IPS DF 6.9 (cell line): Measurements from ENCODE around the gene KCNQ1.

ENCODE experiments used
- DNase-seq: peaks from one replicate; pipeline ENCODE4 v3.0.0-alpha.2; 2013; ENCODE audit warnings: low read depth, low spot score
- H3K27ac ChIP-seq: one replicate; pipeline ENCODE4 v1.5.1; 2013; ENCODE audit warnings: low read length, control low read depth
- H3K27me3 ChIP-seq: 2 replicates; pipeline ENCODE4 v1.6.1; 2013; ENCODE audit warnings: mild to moderate bottlenecking, low read length; ENCODE audit not compliant: control insufficient read depth, insufficient read depth
- H3K36me3 ChIP-seq: 2 replicates; pipeline ENCODE4 v1.6.1; 2013; ENCODE audit warnings: low read length; ENCODE audit not compliant: control insufficient read depth, insufficient read depth
- H3K4me1 ChIP-seq: 2 replicates; pipeline ENCODE4 v1.6.1; 2013; ENCODE audit warnings: low read length; ENCODE audit not compliant: control insufficient read depth, insufficient read depth
- H3K4me3 ChIP-seq: 2 replicates; pipeline ENCODE4 v1.5.1; 2013; ENCODE audit warnings: mild to moderate bottlenecking, low read length
- H3K9me3 ChIP-seq: 2 replicates; pipeline ENCODE4 v1.6.1; 2013; ENCODE audit warnings: low read length, inconsistent platforms; ENCODE audit not compliant: control insufficient read depth, insufficient read depth
- WGBS: extraction: QIAGEN DNeasy Blood & Tissue Kit; methylation state at CpG from one replicate; pipeline ENCODE4 v1.1.7; 2013; ENCODE audit warnings: mixed read lengths, missing lambda C conversion rate; ENCODE audit not compliant: insufficient read length, insufficient coverage; 5-methylcytosine and 5-hydroxymethylcytosine counted together

The KCNQ1 gene

GRCh38 chr11:2537010-2537705 lies 92.3 kb downstream of the KCNQ1 start:
- Histone ChIP-seq H3K4me3 (no peak overlapping the region), H3K27me3 (peaks cover 2% of the 10 kb centered on the region; the same call in 1 of the 2 replicates), H3K27ac (no peak overlapping the region), H3K9me3 (no peaks in the 10 kb centered on the region), H3K36me3 (no peaks in the 10 kb centered on the region; the same call in 1 of the 2 replicates), H3K4me1 (peaks cover 9% of the 10 kb centered on the region)
- no peak for DNase-seq
- no CpG with 5 or more reads among the region's 9 CpGs for WGBS

GRCh38 chr11:2537896-2538724 lies 93.3 kb downstream of the KCNQ1 start:
- H3K27ac ChIP-seq: no peak overlapping the region
- H3K4me1 ChIP-seq: peaks cover 7% of the 10 kb centered on the region; the same call in 1 of the 2 replicates
- no peaks in the 10 kb centered on the region; the same call in 1 of the 2 replicates for H3K36me3 ChIP-seq
- no peak overlapping the region for H3K4me3 ChIP-seq
- H3K27me3 ChIP-seq: peaks cover 2% of the 10 kb centered on the region; the same call in 1 of the 2 replicates
- no peaks in the 10 kb centered on the region for H3K9me3 ChIP-seq
- no CpG with 5 or more reads among the region's 27 CpGs for WGBS
- no peak for DNase-seq

GRCh38 chr11:2538951-2539350 lies 94.1 kb downstream of the KCNQ1 start:
- Histone ChIP-seq H3K9me3 (no peaks in the 10 kb centered on the region), H3K27ac (no peak overlapping the region), H3K27me3 (peaks cover 2% of the 10 kb centered on the region; the same call in 1 of the 2 replicates), H3K4me1 (0 out of 2 replicates have a peak, but pooled peaks cover 1% of the 10 kb centered on the region), H3K4me3 (no peak overlapping the region), H3K36me3 (no peaks in the 10 kb centered on the region; the same call in 1 of the 2 replicates)
- WGBS: no CpG with 5 or more reads among the region's 12 CpGs
- no peak for DNase-seq

- no peak for DNase-seq
- H3K27ac ChIP-seq: no peak overlapping the region
- no peaks in the 10 kb centered on the region for H3K9me3 ChIP-seq
- no peak overlapping the region for H3K4me3 ChIP-seq
- WGBS: no CpG with 5 or more reads among the region's 34 CpGs
- no peaks in the 10 kb centered on the region; the same call in 1 of the 2 replicates for H3K36me3 ChIP-seq
- H3K27me3 ChIP-seq: peaks cover 2% of the 10 kb centered on the region; the same call in 1 of the 2 replicates
- no peaks in the 10 kb centered on the region for H3K4me1 ChIP-seq
Observed at GRCh38 chr11:2539371-2540222, 94.8 kb downstream of the KCNQ1 start.

GRCh38 chr11:2540223-2540991 lies 95.6 kb downstream of the KCNQ1 start:
- no peak overlapping the region for H3K4me3 ChIP-seq
- no CpG with 5 or more reads among the region's 16 CpGs for WGBS
- DNase-seq: no peak
- H3K9me3 ChIP-seq: no peaks in the 10 kb centered on the region
- no peaks in the 10 kb centered on the region for H3K4me1 ChIP-seq
- H3K27ac ChIP-seq: no peak overlapping the region
- H3K36me3 ChIP-seq: no peaks in the 10 kb centered on the region; the same call in 1 of the 2 replicates
- H3K27me3 ChIP-seq: peaks cover 3% of the 10 kb centered on the region; the same call in 1 of the 2 replicates

- no peak overlapping the region for H3K27ac ChIP-seq
- WGBS: no CpG with 5 or more reads among the region's 27 CpGs
- no peaks in the 10 kb centered on the region for H3K9me3 ChIP-seq
- H3K4me1 ChIP-seq: no peaks in the 10 kb centered on the region
- H3K27me3 ChIP-seq: peaks cover 3% of the 10 kb centered on the region; the same call in 1 of the 2 replicates
- no peaks in the 10 kb centered on the region for H3K36me3 ChIP-seq
- no peak overlapping the region for H3K4me3 ChIP-seq
- DNase-seq: no peak
Observed at GRCh38 chr11:2540992-2541680, 96.3 kb downstream of the KCNQ1 start.

- no peak overlapping the region for H3K4me3 ChIP-seq
- no peak for DNase-seq
- no peaks in the 10 kb centered on the region for H3K9me3 ChIP-seq
- WGBS: no CpG with 5 or more reads among the region's 14 CpGs
- no peak overlapping the region for H3K27ac ChIP-seq
- H3K36me3 ChIP-seq: no peaks in the 10 kb centered on the region
- H3K4me1 ChIP-seq: no peaks in the 10 kb centered on the region
- peaks cover 3% of the 10 kb centered on the region; the same call in 1 of the 2 replicates for H3K27me3 ChIP-seq
Observed at GRCh38 chr11:2541881-2542361, 97.1 kb downstream of the KCNQ1 start.

GRCh38 chr11:2542406-2542805 lies 97.6 kb downstream of the KCNQ1 start:
- Histone ChIP-seq H3K27ac (no peak overlapping the region), H3K4me1 (no peaks in the 10 kb centered on the region), H3K27me3 (peaks cover 3% of the 10 kb centered on the region; the same call in 1 of the 2 replicates), H3K36me3 (no peaks in the 10 kb centered on the region), H3K9me3 (no peaks in the 10 kb centered on the region), H3K4me3 (no peak overlapping the region)
- no peak for DNase-seq
- WGBS: no CpG with 5 or more reads among the region's 10 CpGs

GRCh38 chr11:2547806-2548205 lies 103.0 kb downstream of the KCNQ1 start:
- Histone ChIP-seq H3K4me3 (no peak overlapping the region), H3K9me3 (no peaks in the 10 kb centered on the region), H3K27me3 (peaks cover 24% of the 10 kb centered on the region), H3K36me3 (no peaks in the 10 kb centered on the region), H3K27ac (no peak overlapping the region), H3K4me1 (no peaks in the 10 kb centered on the region)
- no peak for DNase-seq
- no CpG with 5 or more reads among the region's 16 CpGs for WGBS
